Transverse colon (tissue), 4 donors: Measurements from ENCODE around the gene INAFM2.

Experiments
- EP300 ChIP-seq: sonication (generic); formaldehyde crosslinking; IDR thresholded peaks from one replicate; pipeline ENCODE4 v1.6.1; 2017; ENCODE audit warnings: antibody characterized with exemption, low read depth
- POLR2A ChIP-seq: fragments of 450-650 bp; IDR thresholded peaks from one replicate; pipeline ENCODE4 v1.6.1; 2016; ENCODE audit warnings: antibody characterized with exemption, mild to moderate bottlenecking, moderate library complexity
- POLR2AphosphoS5 ChIP-seq, 3 donors: sonication (generic); formaldehyde crosslinking; IDR thresholded peaks; one replicate each; pipeline ENCODE4 v1.6.1; 2016; ENCODE audit warnings: antibody characterized with exemption in 3 of 3
- TF ChIP-seq, protein P1 (sequence below), 5 experiments: fragments of 200-600 bp in 3 of 5; fragments of 450-650 bp in 2 of 5; sonication (generic) in 3 of 5; IDR thresholded peaks; 1 replicate in 2 of 5; 2 replicates in 3 of 5; pipeline ENCODE4 v1.5.1; 2016 to 2017; ENCODE audit warnings: antibody characterized with exemption in 5 of 5, inconsistent platforms in 3 of 5, mild to moderate bottlenecking in 2 of 5, moderate library complexity in 1 of 5

DNA sequence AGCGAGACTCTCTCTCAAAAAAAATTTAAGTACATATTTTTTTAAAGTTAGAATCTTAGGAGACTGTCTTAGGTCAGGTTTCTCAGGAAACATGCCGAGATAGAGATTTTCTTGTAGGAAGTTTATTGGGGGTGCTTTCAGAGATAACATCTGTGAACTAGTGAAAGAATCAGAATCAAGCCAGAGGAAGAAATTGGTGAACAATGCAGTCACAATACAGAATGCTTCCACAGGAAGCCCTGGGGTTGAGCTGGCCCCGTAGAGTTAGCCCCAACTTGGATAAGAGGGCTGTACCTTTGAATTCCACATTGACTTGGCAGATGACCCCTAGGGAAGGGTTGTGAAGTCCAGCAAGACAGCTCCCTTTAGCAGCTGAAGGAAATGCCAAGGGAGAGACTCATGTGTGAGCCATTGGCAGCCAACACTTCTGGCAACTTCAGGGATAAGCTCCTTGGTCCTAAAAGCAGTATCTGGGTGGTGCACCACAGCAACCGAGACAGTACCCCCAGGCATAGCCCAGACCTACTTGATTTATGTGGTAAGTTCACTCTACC is 8.7 kb upstream of the INAFM2 start:
- TF ChIP-seq EP300 (no peak), POLR2A (no peak), POLR2AphosphoS5 (IDR thresholded peaks at IDR 0.05) (no peak)
- TF ChIP-seq, protein P1, sequence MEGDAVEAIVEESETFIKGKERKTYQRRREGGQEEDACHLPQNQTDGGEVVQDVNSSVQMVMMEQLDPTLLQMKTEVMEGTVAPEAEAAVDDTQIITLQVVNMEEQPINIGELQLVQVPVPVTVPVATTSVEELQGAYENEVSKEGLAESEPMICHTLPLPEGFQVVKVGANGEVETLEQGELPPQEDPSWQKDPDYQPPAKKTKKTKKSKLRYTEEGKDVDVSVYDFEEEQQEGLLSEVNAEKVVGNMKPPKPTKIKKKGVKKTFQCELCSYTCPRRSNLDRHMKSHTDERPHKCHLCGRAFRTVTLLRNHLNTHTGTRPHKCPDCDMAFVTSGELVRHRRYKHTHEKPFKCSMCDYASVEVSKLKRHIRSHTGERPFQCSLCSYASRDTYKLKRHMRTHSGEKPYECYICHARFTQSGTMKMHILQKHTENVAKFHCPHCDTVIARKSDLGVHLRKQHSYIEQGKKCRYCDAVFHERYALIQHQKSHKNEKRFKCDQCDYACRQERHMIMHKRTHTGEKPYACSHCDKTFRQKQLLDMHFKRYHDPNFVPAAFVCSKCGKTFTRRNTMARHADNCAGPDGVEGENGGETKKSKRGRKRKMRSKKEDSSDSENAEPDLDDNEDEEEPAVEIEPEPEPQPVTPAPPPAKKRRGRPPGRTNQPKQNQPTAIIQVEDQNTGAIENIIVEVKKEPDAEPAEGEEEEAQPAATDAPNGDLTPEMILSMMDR (IDR thresholded peaks at IDR 0.05) = no peak
